Endodermal cell (in vitro differentiated cells): ENCODE measurements around the gene BNC2. TPM values are rescaled to one million over a fixed set of nuclear protein-coding genes. Genes with fewer than 3 reads are reported as not detected.

Source experiments
- DNase-seq: peaks from one replicate; pipeline ENCODE4 v3.0.0-alpha.2; 2017
- H3K27ac ChIP-seq: 2 replicates; pipeline ENCODE4 v1.5.1; 2013; ENCODE audit warnings: mild to moderate bottlenecking, low read depth, low read length, moderate library complexity
- H3K27me3 ChIP-seq: 2 replicates; pipeline ENCODE4 v1.6.1; 2013; ENCODE audit warnings: mild to moderate bottlenecking, low read length, moderate library complexity; ENCODE audit not compliant: insufficient read depth, control insufficient read depth, poor library complexity, severe bottlenecking
- H3K36me3 ChIP-seq: 2 replicates; pipeline ENCODE4 v1.7.0; 2013; ENCODE audit warnings: mild to moderate bottlenecking, low read length, moderate library complexity; ENCODE audit not compliant: control insufficient read depth, insufficient read depth
- H3K4me1 ChIP-seq: one replicate; pipeline ENCODE4 v1.7.0; 2013; ENCODE audit warnings: low read length; ENCODE audit not compliant: control insufficient read depth, insufficient read depth
- H3K4me3 ChIP-seq: 2 replicates; pipeline ENCODE4 v1.5.1; 2013; ENCODE audit warnings: mild to moderate bottlenecking, low read length, moderate library complexity
- H3K9ac ChIP-seq: 2 replicates; pipeline ENCODE4 v1.6.1; 2013; ENCODE audit warnings: mild to moderate bottlenecking, low read length, moderate library complexity; ENCODE audit not compliant: poor library complexity, severe bottlenecking; ENCODE audit errors: extremely low read depth
- H3K9me3 ChIP-seq: 2 replicates; pipeline ENCODE4 v1.6.1; 2013; ENCODE audit warnings: mild to moderate bottlenecking, low read length, moderate library complexity; ENCODE audit not compliant: control insufficient read depth
- H3K27ac Mint-ChIP-seq: 2 replicates; pipeline ENCODE4 v1.8.0; 2020; ENCODE audit warnings: mixed read lengths
- H3K27me3 Mint-ChIP-seq: 2 replicates; pipeline ENCODE4 v1.8.0; 2021; ENCODE audit warnings: mild to moderate bottlenecking, mixed read lengths; ENCODE audit not compliant: insufficient read depth
- H3K36me3 Mint-ChIP-seq: 2 replicates; pipeline ENCODE4 v1.8.0; 2020; ENCODE audit warnings: low read depth, mixed read lengths
- H3K4me1 Mint-ChIP-seq: 2 replicates; pipeline ENCODE4 v1.8.0; 2020; ENCODE audit warnings: mixed read lengths
- H3K4me3 Mint-ChIP-seq: 2 replicates; pipeline ENCODE4 v1.8.0; 2020; ENCODE audit warnings: mild to moderate bottlenecking, moderate library complexity, mixed read lengths
- H3K9me3 Mint-ChIP-seq: 2 replicates; pipeline ENCODE4 v1.8.0; 2020; ENCODE audit warnings: mild to moderate bottlenecking, mixed read lengths
- CTCF ChIP-seq: fragments of 200-600 bp; sonication (generic); conservative IDR thresholded peaks from 2 replicates; pipeline ENCODE4 v1.5.0; 2021; ENCODE audit warnings: antibody characterized with exemption, mild to moderate bottlenecking
- WGBS, 2 experiments: methylation state at CpG; one replicate each; pipeline versions ENCODE4 v1.1.5 to v1.1.7; 2013; ENCODE audit warnings: missing lambda C conversion rate in 2 of 2, mixed read lengths in 1 of 2; ENCODE audit not compliant: insufficient coverage in 1 of 2, insufficient read length in 1 of 2; 5-methylcytosine and 5-hydroxymethylcytosine counted together
- total RNA-seq, 2 donors: library from RNA; stranded (reverse); fragmentation: NEBNext Ultra II Directional in 1 of 2; extraction: Animal tissue kit (Norgen Biotek cat#: 25700) in 1 of 2; gene quantifications; 2 replicates in 1 of 2; 3 replicates in 1 of 2; pipeline ENCODE4 v1.2.1, GENCODE V29; 2021

Gene BNC2
- total RNA-seq, 2 donors from 2014 or later: 3.0 to 10.5 TPM

GRCh38 chr9:16811987-16812685, 58.3 kb downstream of the BNC2 start:
- Histone ChIP-seq H3K36me3 (no peaks in the 10 kb centered on the region), H3K4me3 (no peak overlapping the region), H3K9ac (no peak overlapping the region), H3K27me3 (no peaks in the 10 kb centered on the region), H3K27ac (no peak overlapping the region), H3K9me3 (no peaks in the 10 kb centered on the region), H3K4me1 (peaks cover 14% of the 10 kb centered on the region)
- Mint-ChIP-seq H3K27me3 (peaks cover 2% of the 10 kb centered on the region), H3K36me3 (no peaks in the 10 kb centered on the region), H3K4me1 (peaks cover 65% of the 10 kb centered on the region), H3K27ac (peak overlapping the region; percentile 45), H3K9me3 (no peaks in the 10 kb centered on the region), H3K4me3 (no peak overlapping the region)
- TF ChIP-seq CTCF: no peak
- no peak for DNase-seq
- WGBS, 2 experiments: 77 to 89% methylated on average over 3 to 5 of the region's 5 CpGs

- Histone ChIP-seq H3K9me3 (no peaks in the 10 kb centered on the region), H3K4me1 (peaks cover 14% of the 10 kb centered on the region), H3K9ac (no peak overlapping the region), H3K4me3 (no peak overlapping the region), H3K27me3 (no peaks in the 10 kb centered on the region), H3K36me3 (no peaks in the 10 kb centered on the region), H3K27ac (no peak overlapping the region)
- TF ChIP-seq CTCF: no peak
- Mint-ChIP-seq H3K4me1 (peaks cover 46% of the 10 kb centered on the region), H3K9me3 (no peaks in the 10 kb centered on the region), H3K36me3 (no peaks in the 10 kb centered on the region), H3K27ac (peak overlapping the region; percentile 88), H3K4me3 (no peak overlapping the region), H3K27me3 (peaks cover 2% of the 10 kb centered on the region)
- DNase-seq: peak; percentile 96
- 3 to 7% methylated on average over 3 to 4 of the region's 4 CpGs for WGBS, 2 experiments
Measured at GRCh38 chr9:16809912-16810610, 60.4 kb downstream of the BNC2 start.

GRCh38 chr9:16806674-16807073, 63.8 kb downstream of the BNC2 start:
- H3K27ac Mint-ChIP-seq: peak overlapping the region; percentile 6
- H3K36me3 Mint-ChIP-seq: no peaks in the 10 kb centered on the region
- DNase-seq: no peak
- Histone ChIP-seq H3K4me1 (peaks cover 4% of the 10 kb centered on the region), H3K4me3 (no peak overlapping the region), H3K27me3 (no peaks in the 10 kb centered on the region), H3K9ac (no peak overlapping the region), H3K27ac (no peak overlapping the region), H3K36me3 (no peaks in the 10 kb centered on the region), H3K9me3 (no peaks in the 10 kb centered on the region)
- no peak overlapping the region for H3K4me3 Mint-ChIP-seq
- H3K9me3 Mint-ChIP-seq: no peaks in the 10 kb centered on the region
- TF ChIP-seq CTCF: no peak
- H3K27me3 Mint-ChIP-seq: peaks cover under 1% of the 10 kb centered on the region
- peaks cover 24% of the 10 kb centered on the region for H3K4me1 Mint-ChIP-seq
